HepG2 (cell line): Measurements from ENCODE around the gene SUCLG2.

Experiments
- AFF4 ChIP-seq: sonication (generic); formaldehyde crosslinking; IDR thresholded peaks from 2 replicates; pipeline ENCODE4 v1.4.0; 2020; ENCODE audit warnings: missing genetic modification reagents
- EP300 ChIP-seq, 3 experiments: sonication (generic) in 1 of 3; formaldehyde crosslinking in 1 of 3; IDR thresholded peaks; 2 replicates each; pipeline versions ENCODE4 v1.5.1 to v1.6.1; 2011 to 2020; ENCODE audit warnings: low read depth in 2 of 3, low read length in 2 of 3, borderline replicate concordance in 1 of 3, improper control_type of control experiment in 1 of 3, mild to moderate bottlenecking in 1 of 3, missing genetic modification reagents in 1 of 3, moderate library complexity in 1 of 3
- ETS1 ChIP-seq: sonication (generic); formaldehyde crosslinking; IDR thresholded peaks from 2 replicates; pipeline ENCODE4 v1.4.0; 2020; ENCODE audit warnings: missing genetic modification reagents
- EZH2 ChIP-seq: conservative IDR thresholded peaks from 2 replicates; pipeline ENCODE4 v1.6.1; 2012; ENCODE audit warnings: mild to moderate bottlenecking, low read depth, low read length, moderate library complexity
- MAX ChIP-seq: IDR thresholded peaks from 2 replicates; pipeline ENCODE4 v1.6.1; 2012; ENCODE audit warnings: inconsistent platforms
- MAZ ChIP-seq, 2 experiments: sonication (generic) in 1 of 2; formaldehyde crosslinking in 1 of 2; IDR thresholded peaks; 2 replicates each; pipeline versions ENCODE4 v1.5.0 to v1.6.1; 2012 to 2020; ENCODE audit warnings: low read depth in 2 of 2, mild to moderate bottlenecking in 2 of 2, borderline replicate concordance in 1 of 2, improper control_type of control experiment in 1 of 2, low read length in 1 of 2, missing genetic modification reagents in 1 of 2, moderate library complexity in 1 of 2
- MXI1 ChIP-seq: IDR thresholded peaks from 3 replicates; pipeline ENCODE4 v1.6.1; 2012; ENCODE audit warnings: low read depth, low read length, inconsistent platforms, borderline replicate concordance
- POLR2AphosphoS5 ChIP-seq: IDR thresholded peaks from 2 replicates; pipeline ENCODE4 v1.6.1; 2012; ENCODE audit warnings: low read depth, low read length
- SIN3A ChIP-seq: IDR thresholded peaks from 2 replicates; pipeline ENCODE4 v1.6.1; 2011; ENCODE audit warnings: low read depth, mild to moderate bottlenecking, control low read depth, low read length, borderline replicate concordance
- TAF1 ChIP-seq: sonication (generic); formaldehyde crosslinking; IDR thresholded peaks from 2 replicates; pipeline ENCODE4 v1.4.0; 2020; ENCODE audit warnings: missing genetic modification reagents
- TFAP4 ChIP-seq: sonication (generic); IDR thresholded peaks from 2 replicates; pipeline ENCODE4 v1.6.1; 2016; ENCODE audit warnings: low read depth, borderline replicate concordance
- ZNF747 ChIP-seq: sonication (generic); formaldehyde crosslinking; IDR thresholded peaks from 2 replicates; pipeline ENCODE4 v1.8.1; 2023; ENCODE audit warnings: missing genetic modification reagents, mild to moderate bottlenecking, borderline replicate concordance
- ZNF878 ChIP-seq: sonication (generic); formaldehyde crosslinking; IDR thresholded peaks from 2 replicates; pipeline ENCODE4 v1.8.1; 2023; ENCODE audit warnings: mild to moderate bottlenecking, missing genetic modification reagents, moderate library complexity
- ZZZ3 ChIP-seq: sonication (generic); formaldehyde crosslinking; IDR thresholded peaks from 2 replicates; pipeline ENCODE4 v1.4.0; 2020; ENCODE audit warnings: missing genetic modification reagents, mild to moderate bottlenecking, borderline replicate concordance

- TF ChIP-seq ZNF878 (CRISPR knock-in tag) = no peak
- TF ChIP-seq ZZZ3 (CRISPR knock-in tag) = no peak
- TF ChIP-seq AFF4 = no peak
- TF ChIP-seq SIN3A = no peak
- TF ChIP-seq MXI1 = no peak
- no peak for TF ChIP-seq ZNF747 (CRISPR knock-in tag)
- no peak for TF ChIP-seq EZH2
- TF ChIP-seq EP300 (IDR thresholded peaks at IDR 0.05; ENCODE audit: low read depth in 2 of 2, low read length in 2 of 2) = no peak
- no peak for TF ChIP-seq EP300 (CRISPR knock-in tag; IDR thresholded peaks at IDR 0.05; ENCODE audit: borderline replicate concordance)
- no peak for TF ChIP-seq MAX
- no peak for TF ChIP-seq ETS1 (CRISPR knock-in tag)
- TF ChIP-seq POLR2AphosphoS5 = no peak
- no peak for TF ChIP-seq TFAP4
- no peak for TF ChIP-seq MAZ (IDR thresholded peaks at IDR 0.05; ENCODE audit: borderline replicate concordance, low read depth, low read length)
- TF ChIP-seq MAZ (CRISPR knock-in tag; IDR thresholded peaks at IDR 0.05; ENCODE audit: low read depth) = no peak
- TF ChIP-seq TAF1 (CRISPR knock-in tag) = no peak
Measured at GRCh38 chr3:67601919-67602608, 52.3 kb downstream of the SUCLG2 start.
